Stimulated activated naive CD4-positive, alpha-beta T cell (primary cell): ENCODE results near the gene CSRNP3.

Experiments
- DNase-seq, 6 experiments: peaks; one replicate each; lab custom pipeline; 2025; lab: John Stamatoyannopoulos, UW

Gene CSRNP3

GRCh38 chr2:165471349-165471950, 2.0 kb downstream of the CSRNP3 start:
- no peak for DNase-seq

GRCh38 chr2:165472922-165473321, 3.4 kb downstream of the CSRNP3 start:
- no peak for DNase-seq

- no peak for DNase-seq
Observed at GRCh38 chr2:165474619-165475276, 5.2 kb downstream of the CSRNP3 start.

- DNase-seq: no peak
Observed at GRCh38 chr2:165475277-165476004, 5.9 kb downstream of the CSRNP3 start.

- no peak for DNase-seq
Observed at GRCh38 chr2:165479856-165480255, 10.4 kb downstream of the CSRNP3 start.

GRCh38 chr2:165494573-165494972, 25.1 kb downstream of the CSRNP3 start:
- DNase-seq: no peak

- no peak for DNase-seq
Observed at GRCh38 chr2:165497659-165498317, 28.3 kb downstream of the CSRNP3 start.

GRCh38 chr2:165499131-165499530, 29.6 kb downstream of the CSRNP3 start:
- DNase-seq: no peak

- DNase-seq: no peak
Observed at GRCh38 chr2:165500001-165500400, 30.5 kb downstream of the CSRNP3 start.

- DNase-seq: no peak
Observed at GRCh38 chr2:165500816-165501215, 31.3 kb downstream of the CSRNP3 start.

GRCh38 chr2:165505514-165505913, 36.0 kb downstream of the CSRNP3 start:
- DNase-seq: no peak

- DNase-seq: no peak
Observed at GRCh38 chr2:165508927-165509326, 39.4 kb downstream of the CSRNP3 start.

- DNase-seq: no peak
Observed at GRCh38 chr2:165513479-165513878, 44.0 kb downstream of the CSRNP3 start.

- no peak for DNase-seq
Observed at GRCh38 chr2:165518611-165519010, 49.1 kb downstream of the CSRNP3 start.

- no peak for DNase-seq
Observed at GRCh38 chr2:165522719-165523118, 53.2 kb downstream of the CSRNP3 start.

GRCh38 chr2:165524720-165525119, 55.2 kb downstream of the CSRNP3 start:
- no peak for DNase-seq

GRCh38 chr2:165528691-165529090, 59.2 kb downstream of the CSRNP3 start:
- no peak for DNase-seq

- no peak for DNase-seq
Observed at GRCh38 chr2:165529130-165529529, 59.6 kb downstream of the CSRNP3 start.

- no peak for DNase-seq
Observed at GRCh38 chr2:165533331-165533730, 63.8 kb downstream of the CSRNP3 start.

GRCh38 chr2:165535471-165535870, 66.0 kb downstream of the CSRNP3 start:
- DNase-seq: no peak

GRCh38 chr2:165536851-165537499, 67.5 kb downstream of the CSRNP3 start:
- DNase-seq: no peak

- DNase-seq: no peak
Observed at GRCh38 chr2:165539985-165540384, 70.5 kb downstream of the CSRNP3 start.
